PC-3 (cell line): ENCODE results near the gene DUSP6. TPM values are rescaled to one million over a fixed set of nuclear protein-coding genes. Genes with fewer than 3 reads are reported as not detected.

ENCODE experiments used
- ATAC-seq: fragments of 200-7000 bp; cut with Tn5 transposase; 2 replicates; pipeline ENCODE4 v1.9.1; 2020; ENCODE audit warnings: mild to moderate bottlenecking, moderate library complexity
- BruUV-seq: library from RNA; stranded (reverse); fragments of 400-500 nt; replicated peaks from 2 replicates; lab custom pipeline; 2021; lab: Mats Ljungman, UMichigan
- CTCF ChIA-PET: fragments of 300-600 bp; sonication (Branson Sonifier 250); formaldehyde crosslinking; loops from one replicate; lab custom pipeline; 2022; ENCODE audit warnings: antibody characterized with exemption; lab: Charles Lee
- POLR2A ChIA-PET: fragments of 300-600 bp; sonication (Branson Sonifier 250); formaldehyde crosslinking; loops from one replicate; lab custom pipeline; 2022; ENCODE audit warnings: antibody characterized with exemption; ENCODE audit not compliant: unreplicated experiment; lab: Charles Lee
- DNase-seq: peaks from one replicate; pipeline ENCODE4 v3.0.0-alpha.2; 2015
- H2AFZ ChIP-seq: fragments of 300-600 bp; sonication (generic); 2 replicates; pipeline ENCODE4 v1.6.0; 2016; ENCODE audit warnings: antibody characterized with exemption, low read length
- H3F3A ChIP-seq: fragments of 300-600 bp; sonication (generic); one replicate; pipeline ENCODE4 v1.6.0; 2017; ENCODE audit warnings: antibody characterized with exemption, low read length, control low read depth, mild to moderate bottlenecking; ENCODE audit not compliant: unreplicated experiment
- H3K27ac ChIP-seq: fragments of 300-600 bp; sonication (generic); 2 replicates; pipeline ENCODE4 v1.5.1; 2016; ENCODE audit warnings: mild to moderate bottlenecking, low read length
- H3K27me3 ChIP-seq: fragments of 300-600 bp; sonication (generic); 2 replicates; pipeline ENCODE4 v1.6.1; 2016; ENCODE audit warnings: low read length, mixed read lengths
- H3K36me3 ChIP-seq: fragments of 300-600 bp; sonication (generic); 2 replicates; pipeline ENCODE4 v1.6.1; 2016; ENCODE audit warnings: low read depth, mixed run types, low read length, mixed read lengths
- H3K4me1 ChIP-seq: fragments of 300-600 bp; sonication (generic); 2 replicates; pipeline ENCODE4 v1.5.1; 2016; ENCODE audit warnings: low read length; ENCODE audit not compliant: insufficient read depth
- H3K4me2 ChIP-seq: fragments of 300-600 bp; sonication (generic); 2 replicates; pipeline ENCODE4 v1.6.0; 2016; ENCODE audit warnings: low read length
- H3K4me3 ChIP-seq: fragments of 300-600 bp; sonication (generic); 2 replicates; pipeline ENCODE4 v1.5.1; 2016; ENCODE audit warnings: mild to moderate bottlenecking, low read length, mixed read lengths
- H3K79me2 ChIP-seq: fragments of 300-600 bp; sonication (generic); 2 replicates; pipeline ENCODE4 v1.6.1; 2017; ENCODE audit warnings: low read length, mixed read lengths
- H3K9ac ChIP-seq: fragments of 300-600 bp; sonication (generic); 2 replicates; pipeline ENCODE4 v1.6.0; 2016; ENCODE audit warnings: mild to moderate bottlenecking, low read length
- H3K9me2 ChIP-seq: fragments of 300-600 bp; sonication (generic); replicated peaks from 2 replicates; pipeline ENCODE4 v1.6.1; 2016; ENCODE audit warnings: mixed run types, low read length, mixed read lengths
- H3K9me3 ChIP-seq: fragments of 300-600 bp; sonication (generic); 2 replicates; pipeline ENCODE4 v1.6.1; 2016; ENCODE audit warnings: low read length, mixed read lengths
- H4K20me1 ChIP-seq: fragments of 300-600 bp; sonication (generic); 2 replicates; pipeline ENCODE4 v1.6.1; 2016; ENCODE audit warnings: low read length, mixed read lengths
- CTCF ChIP-seq: fragments of 300-600 bp; sonication (generic); conservative IDR thresholded peaks from 2 replicates; pipeline ENCODE4 v1.5.1; 2017; ENCODE audit warnings: antibody characterized with exemption, low read depth, mild to moderate bottlenecking, low read length
- EZH2 ChIP-seq: fragments of 300-600 bp; sonication (generic); IDR thresholded peaks from one replicate; pipeline ENCODE4 v1.6.1; 2017; ENCODE audit warnings: antibody characterized with exemption, mild to moderate bottlenecking, low read length; ENCODE audit not compliant: unreplicated experiment
- EZH2phosphoT487 ChIP-seq: fragments of 300-600 bp; sonication (generic); IDR thresholded peaks from 2 replicates; pipeline ENCODE4 v1.6.1; 2018; ENCODE audit warnings: mild to moderate bottlenecking, antibody characterized with exemption, low read length, borderline replicate concordance
- intact Hi-C: fragments of 100-400 bp; cut with micrococcal nuclease; formaldehyde crosslinking; loops from 2 replicates; pipeline ENCODE4 v1.9.0; 2023
- total RNA-seq: library from RNA; depleted of rRNA; stranded (reverse); fragments of >200 nt; gene quantifications from 2 replicates; pipeline ENCODE4 v1.2.3, GENCODE V29; 2014

Gene DUSP6
- total RNA-seq, 1 experiment from 2014 or later: 244 TPM

DNA sequence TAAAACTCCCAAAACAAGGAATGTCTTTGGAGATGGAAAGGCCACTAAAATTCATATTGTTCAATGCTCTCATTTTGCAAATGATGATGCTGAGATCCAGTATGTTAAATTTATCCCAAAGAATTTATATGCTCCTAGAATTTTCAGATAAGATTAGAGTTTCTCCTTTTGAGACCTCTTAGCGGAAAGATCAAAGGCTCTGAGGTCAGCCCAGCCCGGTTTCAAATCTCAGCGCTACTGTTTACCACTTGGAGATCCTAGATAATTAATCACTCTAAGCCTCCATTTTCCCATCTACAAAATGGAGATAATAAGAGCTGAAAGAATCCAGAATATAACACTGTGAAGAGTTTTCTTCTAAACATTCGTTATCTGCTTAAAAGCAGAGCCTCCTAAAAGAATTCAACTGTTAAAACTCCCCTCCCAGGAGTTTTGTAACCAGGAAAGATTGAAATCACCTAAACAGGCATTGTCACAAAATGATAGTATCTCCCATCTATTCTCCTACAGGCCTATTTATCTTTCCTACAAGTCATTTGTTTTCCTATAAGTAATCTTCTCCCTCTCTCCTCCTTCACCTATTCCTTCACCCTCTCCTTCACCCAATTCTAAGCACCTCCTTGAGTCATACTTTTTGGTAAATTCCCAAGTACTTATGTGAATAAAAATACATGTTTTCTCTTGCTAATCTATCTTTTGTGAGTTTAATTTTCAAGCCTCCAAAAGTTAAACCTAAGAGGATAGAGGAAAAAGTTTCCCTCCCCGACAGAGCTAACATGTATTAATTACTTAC is 16.7 kb downstream of the DUSP6 start:
- BruUV-seq: no TSS peak
- Histone ChIP-seq H3K27ac (no peak overlapping the region), H3K36me3 (no peaks in the 10 kb centered on the region), H4K20me1 (no peaks in the 10 kb centered on the region), H3K4me3 (no peak overlapping the region), H3K4me2 (no peak overlapping the region), H3K9ac (no peak overlapping the region), H3K9me2 (no peaks in the 10 kb centered on the region), H3F3A (no peaks in the 10 kb centered on the region), H3K79me2 (no peaks in the 10 kb centered on the region), H2AFZ (no peak overlapping the region), H3K4me1 (no peaks in the 10 kb centered on the region), H3K9me3 (no peaks in the 10 kb centered on the region), H3K27me3 (no peaks in the 10 kb centered on the region)
- ATAC-seq (no peak), DNase-seq (peak; percentile 16)
- POLR2A ChIA-PET: no interaction called here
- TF ChIP-seq EZH2phosphoT487: no peak
- TF ChIP-seq EZH2: no peak
- TF ChIP-seq CTCF: no peak
- intact Hi-C loops: no loop called here
- CTCF ChIA-PET: no interaction called here

- no peak for TF ChIP-seq EZH2phosphoT487
- no peak for TF ChIP-seq CTCF
- no peak overlapping the region for H3K4me3 ChIP-seq
- no peaks in the 10 kb centered on the region for H4K20me1 ChIP-seq
- H2AFZ ChIP-seq: no peak overlapping the region
- intact Hi-C loops: no loop called here
- H3K27me3 ChIP-seq: no peaks in the 10 kb centered on the region
- DNase-seq (no peak), ATAC-seq (no peak)
- no TSS peak for BruUV-seq
- no peaks in the 10 kb centered on the region for H3F3A ChIP-seq
- no peak overlapping the region for H3K4me2 ChIP-seq
- no peak overlapping the region for H3K27ac ChIP-seq
- H3K36me3 ChIP-seq: no peaks in the 10 kb centered on the region
- H3K9me3 ChIP-seq: no peaks in the 10 kb centered on the region
- POLR2A ChIA-PET: no interaction called here
- H3K4me1 ChIP-seq: no peaks in the 10 kb centered on the region
- H3K9ac ChIP-seq: no peak overlapping the region
- no peaks in the 10 kb centered on the region for H3K9me2 ChIP-seq
- CTCF ChIA-PET: no interaction called here
- no peaks in the 10 kb centered on the region for H3K79me2 ChIP-seq
These were observed 17.6 kb downstream of the DUSP6 start for GRCh38 chr12:89334548-89335169.

DNA sequence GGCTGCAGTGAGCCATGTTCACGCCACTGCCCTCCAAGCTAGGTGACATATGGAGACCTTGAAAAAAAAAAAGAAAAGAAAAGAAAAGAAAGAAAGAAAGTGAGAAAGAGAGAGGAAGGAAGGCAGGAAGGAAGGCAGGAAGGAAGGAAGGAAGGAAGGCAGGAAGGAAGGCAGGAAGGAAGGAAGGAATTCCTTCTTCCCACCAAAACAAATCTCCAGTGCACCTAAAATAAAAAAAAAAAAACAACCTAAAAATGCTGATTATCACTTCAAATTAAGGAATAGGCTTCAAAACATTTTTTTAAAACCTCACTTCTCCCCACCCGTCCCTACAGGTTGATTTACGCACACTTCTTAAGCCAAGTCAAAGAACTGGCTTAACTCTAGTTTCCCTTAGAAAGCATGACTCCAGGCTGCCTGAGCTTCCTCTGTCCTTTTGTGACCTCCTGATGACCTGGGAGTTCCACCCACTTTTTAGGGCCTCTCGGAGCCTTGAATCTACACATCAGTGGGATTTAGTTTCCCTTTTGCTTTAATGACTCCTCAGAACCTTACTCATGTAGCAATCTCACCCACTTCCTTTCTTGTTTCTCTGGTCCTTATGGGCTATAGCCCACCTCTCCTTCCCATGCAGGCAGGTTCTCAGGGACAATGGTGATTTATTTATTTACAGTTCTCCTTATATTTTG is 18.6 kb downstream of the DUSP6 start:
- H3K27me3 ChIP-seq: no peaks in the 10 kb centered on the region
- H3K4me3 ChIP-seq: no peak overlapping the region
- TF ChIP-seq CTCF (no peak), EZH2 (no peak), EZH2phosphoT487 (no peak)
- no peak overlapping the region for H3K27ac ChIP-seq
- H3K9me3 ChIP-seq: no peaks in the 10 kb centered on the region
- ChIA-PET CTCF (no interaction called here), POLR2A (no interaction called here)
- DNase-seq (no peak), ATAC-seq (no peak)
- H4K20me1 ChIP-seq: no peaks in the 10 kb centered on the region
- H3K9ac ChIP-seq: no peak overlapping the region
- H3F3A ChIP-seq: no peaks in the 10 kb centered on the region
- intact Hi-C loops: no loop called here
- H3K79me2 ChIP-seq: no peaks in the 10 kb centered on the region
- no peak overlapping the region for H3K4me2 ChIP-seq
- no peak overlapping the region for H2AFZ ChIP-seq
- no peaks in the 10 kb centered on the region for H3K9me2 ChIP-seq
- H3K4me1 ChIP-seq: no peaks in the 10 kb centered on the region
- BruUV-seq: no TSS peak
- no peaks in the 10 kb centered on the region for H3K36me3 ChIP-seq
